HG02943 (cell line): ENCODE measurements around the gene ADAM10.
"Not testable (repeated sequence)": the region's sequence is repeated elsewhere in the genome, so short reads cannot be mapped to it uniquely, and the experiment has no call there.

ENCODE experiments used
- ATAC-seq: cut with Tn5 transposase; IDR thresholded peaks from one replicate; pipeline ENCODE4 v1.9.1; 2021; ENCODE audit warnings: mild to moderate bottlenecking, low read depth, moderate library complexity; ENCODE audit not compliant: unreplicated experiment

The ADAM10 gene

DNA sequence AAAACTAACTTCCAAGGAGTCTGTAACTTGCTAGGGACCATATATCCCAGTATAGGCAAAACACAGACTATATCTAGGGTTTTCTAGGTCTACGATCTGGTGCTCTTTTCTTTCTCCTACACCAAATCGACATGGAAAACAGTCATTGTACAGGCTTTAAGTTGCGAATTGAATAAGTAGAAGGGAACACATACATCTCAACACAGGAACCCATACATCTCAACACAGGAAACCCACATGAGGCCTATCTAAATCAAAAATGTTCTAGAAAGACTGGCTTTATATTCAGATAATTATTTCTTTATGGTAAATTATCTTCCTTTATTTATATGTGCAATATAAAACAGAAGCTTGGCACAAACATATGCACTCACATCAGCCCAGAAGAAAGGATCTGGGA is 126.6 kb downstream of the ADAM10 start:
- ATAC-seq = no peak

DNA sequence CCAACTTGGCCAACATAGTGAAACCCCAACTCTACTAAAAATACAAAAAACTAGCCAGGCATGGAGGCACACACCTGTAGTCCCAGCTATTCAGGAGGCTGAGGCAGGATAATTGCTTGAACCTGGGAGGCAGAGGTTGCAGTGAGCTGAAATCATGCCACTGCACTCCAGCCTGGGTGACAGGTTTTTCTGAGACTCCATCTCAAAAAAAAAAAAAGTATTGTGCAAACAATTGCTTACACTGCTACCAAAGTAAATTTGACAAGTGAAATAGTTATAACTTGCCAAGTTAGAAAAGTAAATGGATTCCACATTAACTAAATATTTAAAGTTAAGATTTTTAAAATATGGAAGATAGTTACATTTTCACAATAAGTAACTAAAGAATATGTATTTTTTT is 129.2 kb downstream of the ADAM10 start:
- ATAC-seq = not testable (repeated sequence)

DNA sequence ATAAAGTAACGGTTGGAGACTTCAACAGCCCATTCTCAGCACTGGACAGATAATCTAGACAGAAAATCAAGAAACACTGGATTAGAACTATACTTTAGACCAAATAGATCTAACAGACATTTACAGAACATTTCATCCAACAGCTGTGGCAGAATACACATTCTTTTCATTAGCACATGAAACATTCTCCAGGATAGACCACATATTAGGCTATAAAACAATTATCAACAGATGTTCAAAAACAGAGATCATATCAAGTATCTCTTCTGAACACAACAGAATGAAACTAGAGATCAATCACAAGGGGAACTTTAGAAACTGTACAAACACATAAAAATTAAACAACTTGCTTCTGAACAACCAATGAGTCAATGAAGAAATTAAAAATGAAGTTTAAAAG is 133.3 kb downstream of the ADAM10 start:
- no peak for ATAC-seq

DNA sequence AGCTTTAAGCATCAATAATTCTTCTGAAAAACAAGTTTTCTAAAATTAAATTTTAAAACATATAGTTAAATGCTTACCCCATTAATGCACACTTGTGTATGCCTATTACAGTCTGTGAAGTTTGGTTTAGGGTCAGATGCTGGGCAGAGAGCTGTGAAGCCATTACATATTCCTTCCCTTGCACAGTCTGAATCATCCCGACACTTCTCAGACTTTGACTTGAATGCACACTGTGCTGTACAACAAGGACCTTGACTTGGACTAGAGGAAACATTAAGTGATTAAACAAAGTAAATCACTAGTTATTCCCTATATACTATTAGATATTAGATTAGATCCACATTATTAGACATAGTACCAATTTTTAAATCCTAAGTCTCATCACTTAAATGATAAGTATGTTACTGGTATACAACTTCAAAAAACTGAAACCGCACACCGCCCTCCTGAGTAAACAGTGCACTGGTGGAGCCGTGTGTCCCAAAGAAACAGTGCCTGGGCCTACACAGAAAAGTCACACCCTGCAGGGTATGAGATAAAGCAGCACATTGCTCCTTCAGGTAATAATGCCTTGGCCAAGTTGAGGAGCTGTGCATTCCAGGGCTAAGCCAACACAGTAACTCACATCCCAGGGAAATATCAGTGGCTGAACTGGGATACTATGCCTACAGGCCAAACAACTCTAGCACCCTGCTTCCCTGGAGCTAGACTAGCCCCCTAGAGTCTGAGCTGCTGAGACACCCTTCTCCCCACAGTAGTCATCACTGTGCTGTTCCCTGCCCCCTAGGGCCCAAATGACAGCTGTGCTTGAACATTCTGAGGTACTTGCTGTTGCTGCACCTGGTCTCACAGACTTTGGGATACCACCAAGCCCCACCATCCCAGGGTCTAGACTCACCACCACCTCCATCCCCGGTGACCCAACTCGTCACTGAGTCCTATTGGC is 137.5 kb downstream of the ADAM10 start:
- ATAC-seq = no peak

DNA sequence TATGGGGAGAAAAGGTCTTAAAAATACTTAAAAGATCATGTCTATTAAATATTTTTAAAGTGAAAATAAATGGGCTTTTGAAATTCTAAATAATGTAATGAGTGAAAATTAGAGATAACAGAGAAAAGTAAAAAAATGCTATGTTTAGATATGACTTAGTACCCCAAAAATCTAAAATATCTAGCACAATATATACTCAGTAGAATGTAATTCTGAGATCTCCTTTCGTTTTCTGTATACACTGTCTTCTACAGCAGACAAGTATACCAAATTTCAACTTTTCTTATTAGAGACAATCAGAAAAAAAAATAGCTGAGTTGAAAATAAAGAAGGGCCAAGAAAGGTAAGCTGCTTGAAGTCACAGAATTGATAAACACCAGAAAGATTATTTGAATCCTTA is 140.8 kb downstream of the ADAM10 start:
- ATAC-seq = no peak

DNA sequence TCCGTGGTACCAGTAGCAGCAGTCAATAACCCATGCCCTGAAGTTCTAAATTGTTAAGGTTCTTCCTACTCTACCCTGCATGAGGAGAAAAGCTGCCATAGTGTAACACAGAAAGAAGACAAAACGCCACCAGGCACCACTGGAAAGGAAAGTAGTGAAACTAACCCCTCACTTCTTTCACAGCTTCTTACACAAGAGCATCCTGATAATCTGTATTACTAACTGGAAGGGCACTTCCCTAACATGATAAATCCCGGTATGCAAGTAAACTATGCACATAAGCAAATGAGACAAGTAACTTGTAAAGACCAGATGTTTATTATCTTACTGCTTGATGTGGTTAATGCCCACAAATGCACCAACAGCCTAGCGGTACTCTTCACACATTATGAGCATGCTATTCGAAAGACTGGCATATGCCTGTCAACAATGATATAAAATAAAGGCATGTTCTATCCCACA is 141.3 kb downstream of the ADAM10 start:
- ATAC-seq = no peak

DNA sequence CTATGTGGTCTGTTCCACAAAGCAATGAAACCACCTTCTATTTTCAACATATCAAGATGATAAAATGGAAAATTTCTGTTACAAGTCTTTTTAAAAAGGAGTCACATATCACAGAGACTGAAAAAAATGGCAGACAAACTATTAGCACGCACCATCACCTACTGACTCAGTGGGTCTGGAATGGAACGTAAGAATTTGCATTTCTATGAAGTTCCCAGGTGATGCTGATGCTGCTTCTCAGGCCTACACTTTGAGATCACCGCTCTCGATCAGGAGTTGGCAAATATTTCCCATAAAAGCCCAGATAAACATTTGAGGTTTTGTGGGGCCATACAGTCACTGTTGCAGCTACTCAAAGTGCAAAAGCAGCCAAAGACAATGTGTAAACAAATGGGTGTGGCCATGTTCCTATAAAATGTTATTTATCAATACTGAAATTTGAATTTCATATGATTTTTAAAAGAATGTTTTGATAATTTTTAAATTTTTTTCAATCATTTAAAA is 142.9 kb downstream of the ADAM10 start:
- no peak for ATAC-seq

DNA sequence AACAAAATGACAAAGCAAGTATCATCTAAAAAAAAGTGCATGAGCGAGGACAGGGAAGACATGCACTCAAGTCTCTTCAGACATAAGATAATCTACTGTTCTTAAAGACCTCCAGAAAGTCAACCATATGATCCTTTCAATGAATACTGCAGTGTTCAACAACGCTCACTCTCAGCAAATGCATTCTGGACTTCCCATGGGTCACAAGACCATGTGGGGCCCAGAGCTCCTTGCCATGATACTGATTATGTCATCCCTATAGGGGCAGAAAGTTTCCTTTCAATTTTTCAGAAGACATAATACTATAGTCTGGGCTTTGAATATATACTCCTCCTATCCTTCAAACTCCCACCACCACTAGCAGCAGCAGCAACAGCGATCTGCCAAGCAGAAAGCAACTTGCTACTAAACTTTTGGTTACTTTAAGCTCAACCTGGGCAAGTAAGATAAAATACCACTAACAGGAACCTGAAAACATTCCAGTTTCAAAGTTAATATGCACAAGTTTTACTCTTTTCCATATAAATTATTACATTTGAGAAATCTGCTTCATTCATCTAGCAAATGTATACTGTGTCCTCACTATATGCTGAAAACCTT is 143.5 kb downstream of the ADAM10 start:
- ATAC-seq = no peak

DNA sequence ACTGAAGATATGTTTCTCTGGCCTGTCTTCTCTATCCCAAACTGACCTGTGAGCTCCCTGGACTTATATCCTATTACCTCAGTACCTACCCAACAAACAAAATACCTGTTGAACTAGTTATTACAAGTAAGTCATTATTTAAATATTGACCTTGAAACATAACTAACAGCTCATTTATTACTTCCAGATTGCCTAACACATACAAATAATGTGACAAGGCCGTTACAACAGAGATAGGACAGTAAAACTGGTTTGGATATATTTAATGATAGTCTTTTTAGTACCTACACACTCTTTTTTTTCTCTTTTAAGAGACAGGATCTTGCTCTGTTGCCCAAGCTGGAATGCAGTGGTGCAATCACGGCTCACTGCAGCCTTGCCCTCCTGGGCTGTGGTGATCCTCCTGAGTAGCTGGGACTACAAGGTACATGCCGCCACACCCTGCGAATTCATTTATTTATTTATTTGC is 145.0 kb downstream of the ADAM10 start:
- no peak for ATAC-seq

DNA sequence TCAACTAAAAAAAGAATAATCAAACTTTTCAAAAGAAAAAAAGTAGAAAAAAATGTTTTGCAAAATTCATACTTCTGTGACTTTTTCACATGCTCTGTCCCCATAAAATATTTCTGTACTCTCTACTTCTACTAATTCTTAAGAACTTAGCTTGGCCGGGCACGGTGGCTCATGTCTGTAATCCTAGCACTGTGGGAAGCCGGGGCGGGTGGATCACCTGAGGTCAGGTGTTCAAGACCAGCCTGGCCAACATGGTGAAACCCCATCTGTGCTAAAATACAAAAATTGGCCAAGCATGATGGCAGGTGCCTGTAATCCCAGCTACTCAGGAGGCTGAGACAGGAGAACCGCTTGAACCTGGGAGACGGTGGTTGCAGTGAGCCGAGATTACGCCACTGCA is 145.6 kb downstream of the ADAM10 start:
- ATAC-seq = not testable (repeated sequence)

DNA sequence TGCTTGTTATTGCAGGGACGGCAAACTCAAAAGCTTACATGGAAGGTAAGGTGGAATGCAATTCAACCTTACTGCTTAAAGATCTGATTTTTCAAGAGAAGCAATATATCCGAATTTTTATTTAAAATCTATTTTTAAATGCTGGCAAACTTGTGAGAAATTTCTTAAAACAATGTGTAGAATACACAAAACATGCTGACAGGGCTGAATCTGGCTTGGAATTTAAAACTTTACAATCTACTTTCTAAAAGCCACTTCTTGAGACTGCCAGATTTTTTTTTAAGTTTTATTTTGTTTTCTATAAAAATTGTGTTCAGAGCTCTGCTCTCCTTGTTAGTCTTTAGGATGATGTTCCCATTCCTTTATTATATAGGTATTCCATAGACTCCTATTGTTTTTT is 146.7 kb downstream of the ADAM10 start:
- ATAC-seq = no peak

DNA sequence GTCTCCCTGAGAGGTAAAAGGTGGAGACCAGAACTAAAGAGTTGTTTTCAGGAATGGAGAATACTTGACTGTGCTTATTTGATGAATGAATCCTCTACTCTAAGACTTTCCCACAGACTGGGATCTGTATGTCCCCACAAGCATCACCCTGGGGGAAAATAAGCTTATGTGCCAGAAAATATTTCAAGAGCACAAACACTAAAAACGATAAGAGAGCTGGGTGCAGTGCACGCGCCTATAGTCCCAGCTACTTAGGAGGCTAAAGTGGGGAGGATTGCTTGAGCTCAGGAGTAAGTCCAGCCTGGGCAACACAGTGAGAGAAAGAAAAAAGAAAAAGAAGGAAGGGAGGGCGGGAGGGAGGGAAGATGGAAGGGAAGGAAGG is 150.7 kb downstream of the ADAM10 start:
- no peak for ATAC-seq

DNA sequence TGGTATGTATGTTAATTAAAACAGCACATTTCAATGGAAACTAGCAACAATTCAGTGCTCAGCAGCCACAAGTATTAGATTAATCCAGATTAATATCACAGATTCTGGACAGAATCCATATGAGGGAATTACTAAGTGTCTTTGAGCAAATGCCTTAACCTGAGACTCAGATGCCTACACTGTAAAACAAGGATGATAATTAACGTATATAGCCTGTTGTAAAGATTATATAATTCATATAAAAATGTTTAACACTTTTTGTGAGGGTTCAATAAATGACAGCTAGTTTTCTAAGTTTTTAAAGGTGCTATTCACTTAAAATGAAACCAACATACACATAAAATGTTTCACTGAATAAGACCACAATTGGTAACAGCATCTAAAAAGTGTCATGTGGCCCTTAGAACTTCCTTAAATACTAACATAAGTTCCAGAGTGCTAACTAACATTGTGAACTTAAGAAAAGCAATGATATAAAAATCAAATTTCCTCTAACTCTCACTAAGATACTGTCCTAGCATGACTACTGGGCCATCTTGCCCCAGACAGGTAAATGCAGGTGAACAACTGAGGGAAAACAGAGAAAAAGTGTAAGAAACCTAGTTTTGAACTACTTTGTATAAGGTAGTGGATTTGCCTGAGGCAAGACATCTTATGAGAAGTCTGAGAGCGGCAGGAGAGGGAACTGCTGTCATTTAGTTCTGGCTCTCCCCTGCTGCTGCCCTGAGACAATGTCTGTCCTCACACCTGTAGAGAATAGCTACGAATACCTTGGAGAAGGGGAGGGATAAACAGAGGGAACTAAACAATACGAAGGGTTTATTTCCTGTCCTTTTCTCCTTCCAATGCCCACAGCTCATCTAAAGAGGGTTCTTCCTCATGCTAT is 151.3 kb downstream of the ADAM10 start:
- ATAC-seq = no peak

DNA sequence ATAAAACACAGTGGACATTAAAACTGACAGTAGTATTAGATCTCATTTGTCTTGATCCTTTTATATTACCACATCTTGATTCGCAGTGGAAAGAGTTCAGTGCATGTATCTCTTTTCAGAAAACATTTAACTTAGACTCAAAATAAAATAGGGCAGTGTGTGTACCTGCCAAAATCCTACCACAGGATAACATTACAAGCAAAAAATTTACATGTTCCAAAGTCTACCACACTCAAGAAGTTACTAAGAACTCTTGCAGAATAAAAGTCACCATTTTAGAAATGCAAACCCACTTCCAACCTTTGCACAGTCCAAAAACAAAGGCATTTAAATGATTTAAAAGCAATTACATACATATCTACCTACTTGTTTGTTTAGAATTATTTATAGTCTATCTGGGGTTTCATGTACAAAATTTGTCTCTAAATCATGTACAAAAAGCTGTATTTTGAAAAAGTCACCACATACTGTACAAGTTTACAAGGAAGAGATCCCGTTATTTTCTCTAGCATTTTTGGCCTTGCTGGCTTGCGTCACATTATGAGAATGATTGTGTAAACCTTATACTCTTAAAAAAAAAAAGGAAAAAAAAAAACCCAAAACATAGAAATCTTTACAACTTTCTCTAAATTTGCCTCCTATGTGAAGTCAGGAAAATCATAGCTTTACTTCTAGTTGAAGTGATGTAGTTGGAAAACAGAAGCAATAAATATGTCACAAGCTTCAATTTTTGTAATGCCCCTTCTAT is 153.8 kb downstream of the ADAM10 start:
- ATAC-seq = no peak

DNA sequence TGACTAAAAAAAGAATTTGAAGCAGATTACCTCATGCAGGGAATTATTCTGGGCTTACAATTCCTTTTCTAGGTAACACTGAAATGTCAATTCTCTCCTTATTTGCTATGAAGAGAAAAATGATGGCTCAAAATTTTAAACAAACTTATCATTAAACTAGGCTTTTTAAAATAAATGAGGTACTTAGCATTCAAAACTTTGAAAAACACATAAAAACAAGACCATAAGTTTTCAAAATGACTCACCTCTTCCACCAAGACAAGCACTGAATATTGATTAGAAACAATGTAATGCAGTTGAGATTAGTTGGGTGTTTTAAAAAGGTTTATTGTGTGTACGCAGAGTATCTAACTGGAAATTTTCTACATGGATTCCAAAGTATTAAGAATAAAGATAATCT is 154.6 kb downstream of the ADAM10 start:
- no peak for ATAC-seq

DNA sequence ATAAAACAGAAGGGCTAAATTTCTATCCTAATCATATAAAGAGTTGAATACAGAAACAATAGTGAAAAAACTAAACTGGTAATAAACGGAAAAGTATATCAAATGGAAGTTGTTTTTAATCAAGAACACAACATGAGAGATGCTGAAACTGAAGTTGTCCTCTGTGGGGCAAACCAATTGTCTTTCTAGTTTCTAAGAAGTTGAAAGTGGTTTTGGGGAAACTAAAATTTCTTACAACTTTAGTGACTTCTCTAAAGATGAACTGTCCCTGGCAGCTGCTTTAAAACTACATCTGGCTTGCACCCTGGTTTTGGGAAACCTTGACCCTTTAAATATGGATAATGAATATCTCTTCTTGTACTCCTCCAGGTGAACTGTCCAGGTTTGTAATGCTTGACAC is 155.6 kb downstream of the ADAM10 start:
- no peak for ATAC-seq

DNA sequence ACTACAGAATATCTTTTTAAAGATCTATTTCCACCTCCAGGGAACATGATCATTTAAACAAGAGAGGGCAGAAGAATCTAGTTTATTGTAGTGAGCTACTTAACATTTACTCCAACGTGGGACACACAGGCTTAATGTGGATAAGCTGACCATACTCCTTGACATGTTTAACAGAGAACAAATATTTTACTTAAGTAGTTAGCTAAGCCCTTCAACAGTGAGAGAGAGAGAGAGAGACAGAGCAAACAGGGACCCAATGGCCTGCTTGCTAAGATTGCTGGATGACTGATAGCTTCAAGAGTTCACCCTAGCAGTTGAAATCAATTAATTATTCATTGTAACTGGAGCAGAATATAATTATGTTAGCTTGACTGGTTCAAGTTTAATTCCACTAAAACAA is 158.6 kb downstream of the ADAM10 start:
- no peak for ATAC-seq

DNA sequence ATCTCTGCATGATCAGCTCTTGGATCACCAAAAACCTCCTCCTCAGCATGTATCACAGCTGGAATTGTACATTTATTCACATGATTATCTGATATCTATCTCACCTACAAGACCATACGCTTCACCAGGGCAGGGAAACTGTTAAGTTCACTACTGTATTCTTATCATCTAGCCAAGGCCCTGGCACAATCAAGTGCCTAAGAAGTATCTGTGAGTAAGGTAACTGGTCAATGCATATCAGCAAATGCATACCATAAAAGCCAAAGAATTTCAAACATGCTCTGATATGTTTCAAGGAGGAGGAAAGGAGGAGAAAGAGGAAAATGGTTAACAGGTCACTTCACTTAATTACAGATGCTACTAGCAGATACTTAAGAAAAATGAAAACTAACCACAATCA is 159.3 kb downstream of the ADAM10 start:
- no peak for ATAC-seq

DNA sequence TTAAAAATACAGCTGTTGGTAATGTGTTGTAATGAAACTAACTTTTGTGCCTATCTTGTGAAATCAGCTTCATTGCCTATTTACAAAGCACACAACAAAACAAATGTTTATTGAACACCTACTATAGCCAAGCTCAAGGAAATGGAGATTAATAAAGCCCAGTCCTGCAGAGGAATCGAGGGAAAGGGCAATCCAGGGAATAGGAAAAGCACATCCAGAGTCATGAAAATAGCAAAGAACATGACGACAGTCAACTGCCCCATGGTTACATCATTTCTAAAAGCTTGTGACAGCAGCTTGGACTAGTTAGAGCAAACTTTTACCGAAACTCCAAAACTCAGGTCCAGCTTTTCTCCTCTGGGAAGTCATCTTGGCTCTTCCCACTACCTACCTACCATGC is 160.5 kb downstream of the ADAM10 start:
- ATAC-seq = no peak

DNA sequence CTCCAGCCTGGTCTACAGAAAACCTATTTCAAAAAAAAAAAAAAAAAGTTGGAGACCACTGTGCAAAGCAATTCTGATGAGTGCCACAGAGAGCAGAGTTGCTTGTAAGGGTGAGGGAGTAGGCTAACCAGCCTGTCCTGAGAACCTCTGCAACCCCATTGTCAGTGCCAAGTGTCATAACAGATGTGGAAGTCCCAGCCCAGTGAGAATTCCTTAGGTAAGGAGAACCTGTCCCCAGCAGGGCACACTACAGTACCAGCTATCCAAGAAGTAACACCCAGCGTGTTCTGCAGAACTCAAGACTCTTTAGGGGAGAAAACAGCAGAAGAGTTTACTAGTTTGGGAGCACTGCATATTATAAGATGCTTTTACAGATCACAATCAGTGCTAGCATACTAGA is 161.4 kb downstream of the ADAM10 start:
- no peak for ATAC-seq
